GM19239 (cell line): ENCODE results near the gene ATG14.
"Not testable (repeated sequence)": the region's sequence is repeated elsewhere in the genome, so short reads cannot be mapped to it uniquely, and the experiment has no call there.

Source experiments
- DNase-seq: peaks from one replicate; pipeline ENCODE4 v3.0.0; 2011; ENCODE audit warnings: low spot score; ENCODE audit not compliant: insufficient read length
- FAIRE-seq: peaks from 2 replicates; lab custom pipeline; 2011; peaks lifted over from hg19 to GRCh38; lab: Jason Lieb, UNC

Gene ATG14

GRCh38 chr14:55411426-55412389, at the start of gene ATG14:
Gene ATG14 (minus strand): TSS chr14:55411830. CDS start chr14:55411822, 8 bp downstream.
- DNase-seq = peak; percentile 82
- peak; percentile 88 for FAIRE-seq

DNA sequence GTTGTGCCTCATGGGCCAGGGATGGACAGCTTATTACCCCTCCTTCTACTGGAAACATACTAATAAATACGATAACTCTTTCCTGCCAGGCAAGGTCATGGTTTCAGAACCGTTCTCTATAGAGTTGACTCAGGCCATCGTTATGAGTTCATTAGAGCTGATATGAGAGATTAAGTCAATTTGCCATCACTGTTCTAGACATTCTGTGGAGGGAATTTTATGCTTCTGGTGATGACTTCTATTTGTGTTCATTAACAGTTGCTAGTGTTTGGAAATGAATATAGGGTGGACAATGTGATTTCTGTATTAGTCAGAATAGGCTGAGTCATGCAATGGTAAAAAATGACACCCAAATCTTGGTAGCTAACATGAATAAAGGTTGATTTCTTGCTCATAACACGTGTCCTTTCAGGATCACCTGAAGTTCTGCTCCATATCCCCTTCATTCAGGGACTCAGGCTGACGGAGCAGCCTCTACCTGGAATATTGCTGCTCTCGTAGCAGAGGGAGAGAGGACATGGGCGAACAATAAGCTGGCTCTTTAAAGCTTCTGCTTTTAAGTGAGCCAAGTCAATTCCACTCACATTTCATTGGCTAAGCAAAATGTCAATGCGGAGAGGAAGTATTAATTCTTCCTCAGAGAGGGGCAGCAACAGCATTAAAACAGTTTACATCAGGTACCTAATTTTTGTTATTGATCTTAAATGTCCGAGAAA, 47.3 kb upstream of the ATG14 start:
- DNase-seq = peak; percentile 61

GRCh38 chr14:55457496-55457895, 45.9 kb upstream of the ATG14 start:
- FAIRE-seq (no peak), DNase-seq (no peak)

More for the DNA sequence above, 47.3 kb upstream of the ATG14 start:
- peak; percentile 79 for FAIRE-seq

- not testable (repeated sequence) for FAIRE-seq, DNase-seq
These were observed 44.8 kb upstream of the ATG14 start for GRCh38 chr14:55456411-55456810.

- FAIRE-seq (no peak), DNase-seq (no peak)
These were observed 42.8 kb upstream of the ATG14 start for GRCh38 chr14:55454264-55455002.

GRCh38 chr14:55451950-55452349, 40.3 kb upstream of the ATG14 start:
- DNase-seq = no peak
- no peak for FAIRE-seq

DNA sequence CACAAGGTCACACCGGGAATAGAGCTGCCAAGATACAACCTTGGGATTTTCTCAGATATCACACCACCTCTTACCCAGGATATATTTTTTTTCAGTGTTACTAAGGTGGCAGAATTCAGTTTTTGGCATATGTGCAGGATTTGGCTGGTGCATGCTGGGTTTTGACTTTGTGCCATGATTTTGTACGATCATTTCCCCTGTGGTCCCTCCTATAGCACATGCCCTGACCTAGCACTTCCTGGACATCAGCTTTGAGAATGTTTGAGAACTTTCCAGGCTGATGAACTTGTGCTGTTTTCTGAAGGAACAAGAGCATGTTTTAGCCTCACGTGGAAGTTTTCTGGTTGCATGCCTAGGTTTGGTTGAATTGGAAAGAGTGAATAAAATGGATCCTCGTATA, 39.8 kb upstream of the ATG14 start:
- no peak for DNase-seq
- no peak for FAIRE-seq

- DNase-seq (no peak), FAIRE-seq (no peak)
These were observed 39.4 kb upstream of the ATG14 start for GRCh38 chr14:55450987-55451386.

DNA sequence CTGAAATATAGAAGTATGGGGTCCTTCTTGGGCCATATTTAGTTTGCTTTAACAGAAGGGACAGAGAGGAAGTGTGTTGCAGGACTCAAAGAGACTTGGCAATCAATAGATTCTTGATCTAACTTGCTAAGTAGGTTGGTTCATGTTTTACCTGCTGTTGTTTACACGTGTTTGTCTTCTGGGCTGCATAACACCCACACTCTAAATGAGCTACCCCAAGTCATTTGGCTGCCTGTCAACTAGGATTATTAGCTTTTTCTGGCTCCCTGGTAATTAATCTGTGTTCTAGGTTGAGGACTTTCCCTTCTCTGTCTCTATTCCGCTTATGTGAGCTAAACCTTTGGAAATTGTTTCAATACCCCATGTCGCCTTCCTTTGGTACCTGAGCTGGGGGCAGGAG, 38.9 kb upstream of the ATG14 start:
- DNase-seq = no peak
- FAIRE-seq = no peak

DNA sequence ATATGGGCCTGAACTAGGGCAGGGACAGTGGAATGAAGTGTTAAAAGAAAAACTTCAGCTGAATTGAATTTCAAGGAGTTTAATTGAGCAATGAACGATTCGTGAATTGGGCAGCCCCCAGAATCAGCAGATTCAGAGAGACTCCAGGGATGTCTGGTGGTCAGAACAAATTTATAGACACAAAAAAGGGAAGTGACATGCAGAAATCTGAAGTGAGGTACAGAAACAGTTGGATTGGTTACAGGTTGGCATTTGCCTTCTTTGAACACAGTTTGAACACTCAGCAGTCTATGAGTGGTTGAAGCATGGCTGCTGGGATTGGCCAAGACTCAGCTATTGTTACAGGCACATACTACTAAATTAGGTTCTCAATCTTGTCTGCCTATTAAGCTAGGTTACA, 38.5 kb upstream of the ATG14 start:
- no peak for DNase-seq
- no peak for FAIRE-seq

GRCh38 chr14:55449116-55449515, 37.5 kb upstream of the ATG14 start:
- FAIRE-seq = no peak

DNA sequence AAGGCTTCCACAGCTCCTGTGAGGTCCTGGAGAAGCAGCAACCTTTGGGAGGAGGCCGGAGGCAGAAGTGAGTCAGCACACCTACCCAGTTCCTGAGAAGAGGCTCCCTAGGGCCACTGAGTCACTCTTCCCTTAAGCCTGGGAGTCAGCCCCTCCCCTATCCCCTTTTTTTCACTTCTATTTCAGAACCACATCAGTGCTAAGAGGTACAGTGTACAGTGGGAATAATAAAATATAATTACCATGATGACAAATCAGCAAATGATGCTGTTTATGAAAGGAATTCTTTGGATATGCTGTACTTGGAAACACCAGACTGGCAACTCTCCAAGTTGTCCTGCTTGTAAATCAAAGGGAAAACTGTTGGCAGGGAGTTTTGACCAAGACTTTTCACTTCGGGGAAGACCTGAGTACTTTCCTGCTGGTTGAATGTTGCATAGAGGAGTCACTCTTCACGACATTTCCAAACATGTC, 36.5 kb upstream of the ATG14 start:
- DNase-seq (no peak), FAIRE-seq (no peak)

More at GRCh38 chr14:55449116-55449515, 37.5 kb upstream of the ATG14 start:
- DNase-seq = no peak

DNA sequence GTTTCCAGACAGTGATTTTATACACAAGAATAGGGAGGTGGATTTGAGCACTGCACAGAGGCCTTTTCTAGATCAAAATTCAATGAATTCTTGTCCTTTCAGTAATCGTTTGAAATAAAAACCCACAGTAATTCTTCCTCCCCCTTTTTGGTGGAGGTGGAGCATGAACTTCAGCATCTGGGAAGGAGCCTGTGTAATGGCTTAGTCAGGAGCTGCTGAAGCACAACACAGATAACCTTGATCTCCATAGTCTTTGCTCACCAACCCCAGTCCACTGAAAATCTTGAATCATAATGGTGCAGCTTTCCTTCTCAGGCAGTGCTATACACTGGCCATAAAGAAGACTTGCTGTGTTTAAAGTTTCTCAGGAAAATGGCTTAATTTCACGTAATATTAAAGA, 35.2 kb upstream of the ATG14 start:
- FAIRE-seq = no peak
- DNase-seq = no peak

- DNase-seq (peak; percentile 37), FAIRE-seq (no peak)
These were observed 34.6 kb upstream of the ATG14 start for GRCh38 chr14:55446127-55446736.

- DNase-seq (no peak), FAIRE-seq (no peak)
These were observed 29.7 kb upstream of the ATG14 start for GRCh38 chr14:55441286-55441685.

DNA sequence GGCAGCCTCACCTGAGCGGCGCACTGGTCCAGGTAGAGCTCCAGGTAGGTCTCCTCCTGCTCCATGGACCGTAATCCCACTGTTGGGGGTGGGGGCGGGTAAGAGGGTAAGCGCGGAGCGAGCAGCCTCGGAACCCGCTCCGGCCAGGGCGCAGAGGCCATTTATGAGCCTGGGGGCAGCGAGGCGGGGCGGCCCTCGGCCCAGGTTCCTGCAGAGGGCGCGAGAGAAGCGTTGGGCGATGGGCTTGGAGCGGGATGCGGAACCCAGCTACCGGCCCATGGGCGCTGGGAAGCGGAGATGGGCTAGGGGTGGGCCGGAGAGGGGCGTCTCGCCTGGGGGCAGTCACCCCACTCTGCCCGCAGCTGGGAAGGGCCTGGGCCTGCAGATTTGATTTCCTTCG, 28.8 kb upstream of the ATG14 start, which contains the start of gene TBPL2:
Gene TBPL2, minus strand, starts transcription at position 232 of the 400 bp plus-strand sequence. Its CDS starts 167 bp downstream, at position 65.
- FAIRE-seq (no peak), DNase-seq (no peak)

GRCh38 chr14:55438066-55438683, 26.5 kb upstream of the ATG14 start:
- FAIRE-seq (peak; percentile 63), DNase-seq (no peak)

DNA sequence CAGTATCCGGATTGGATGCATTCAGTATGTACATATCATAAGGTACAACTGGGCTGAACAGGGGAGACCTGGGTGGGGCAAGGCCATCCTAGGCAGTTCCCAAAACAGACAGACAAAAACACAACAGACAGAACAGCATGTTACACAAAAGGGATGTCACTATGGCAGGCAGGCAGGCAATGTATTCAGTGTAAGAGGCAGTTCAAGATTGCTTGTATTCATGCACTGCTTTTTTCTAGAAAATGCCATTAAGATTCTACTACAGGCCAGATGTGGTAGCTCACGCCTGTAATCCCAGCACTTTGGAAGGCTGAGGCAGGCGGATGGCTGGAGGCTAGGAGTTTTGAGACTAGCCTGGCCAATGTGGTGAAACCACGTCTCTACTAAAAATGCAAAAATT, 25.3 kb upstream of the ATG14 start:
- no peak for FAIRE-seq
- no peak for DNase-seq

GRCh38 chr14:55436519-55436918, 24.9 kb upstream of the ATG14 start:
- FAIRE-seq = no peak

More at GRCh38 chr14:55436519-55436918, 24.9 kb upstream of the ATG14 start:
- no peak for DNase-seq
